Type B pancreatic cell (in vitro differentiated cells): Measurements from ENCODE around the gene SHISAL2A. TPM values are rescaled to one million over a fixed set of nuclear protein-coding genes. Genes with fewer than 3 reads are reported as not detected.
A peak's percentile ranks its signal among the peaks of the same experiment; 100 is the strongest.

Source experiments
- DNase-seq: peaks from one replicate; pipeline ENCODE4 v3.0.0; 2021; ENCODE audit warnings: mixed read lengths; ENCODE audit not compliant: unreplicated experiment; ENCODE audit errors: extremely low spot score
- H3K27ac Mint-ChIP-seq: 2 replicates; pipeline ENCODE4 v1.8.0; 2021; ENCODE audit warnings: mild to moderate bottlenecking, mixed read lengths
- H3K27me3 Mint-ChIP-seq: 2 replicates; pipeline ENCODE4 v1.8.0; 2021; ENCODE audit warnings: mixed read lengths
- H3K36me3 Mint-ChIP-seq: 2 replicates; pipeline ENCODE4 v1.8.0; 2021; ENCODE audit warnings: mixed read lengths
- H3K4me1 Mint-ChIP-seq: one replicate; pipeline ENCODE4 v1.8.0; 2021; ENCODE audit warnings: mixed read lengths; ENCODE audit not compliant: unreplicated experiment
- H3K4me3 Mint-ChIP-seq: 2 replicates; pipeline ENCODE4 v1.8.0; 2021; ENCODE audit warnings: mild to moderate bottlenecking, mixed read lengths
- H3K9me3 Mint-ChIP-seq: 2 replicates; pipeline ENCODE4 v1.8.0; 2021; ENCODE audit warnings: mixed read lengths
- total RNA-seq: library from RNA; stranded (reverse); gene quantifications from 2 replicates; pipeline ENCODE4 v1.2.1, GENCODE V29; 2021; ENCODE audit warnings: low replicate concordance
- TF ChIP-seq, protein P1 (sequence below): fragments of 200-600 bp; sonication (generic); conservative IDR thresholded peaks from 2 replicates; pipeline ENCODE4 v1.5.0; 2021; ENCODE audit warnings: antibody characterized with exemption, mild to moderate bottlenecking

The SHISAL2A gene
- total RNA-seq, 1 donor from 2014 or later: not detected

GRCh38 chr1:52603630-52604029 is 29.3 kb upstream of the SHISAL2A start:
- TF ChIP-seq, protein P1, sequence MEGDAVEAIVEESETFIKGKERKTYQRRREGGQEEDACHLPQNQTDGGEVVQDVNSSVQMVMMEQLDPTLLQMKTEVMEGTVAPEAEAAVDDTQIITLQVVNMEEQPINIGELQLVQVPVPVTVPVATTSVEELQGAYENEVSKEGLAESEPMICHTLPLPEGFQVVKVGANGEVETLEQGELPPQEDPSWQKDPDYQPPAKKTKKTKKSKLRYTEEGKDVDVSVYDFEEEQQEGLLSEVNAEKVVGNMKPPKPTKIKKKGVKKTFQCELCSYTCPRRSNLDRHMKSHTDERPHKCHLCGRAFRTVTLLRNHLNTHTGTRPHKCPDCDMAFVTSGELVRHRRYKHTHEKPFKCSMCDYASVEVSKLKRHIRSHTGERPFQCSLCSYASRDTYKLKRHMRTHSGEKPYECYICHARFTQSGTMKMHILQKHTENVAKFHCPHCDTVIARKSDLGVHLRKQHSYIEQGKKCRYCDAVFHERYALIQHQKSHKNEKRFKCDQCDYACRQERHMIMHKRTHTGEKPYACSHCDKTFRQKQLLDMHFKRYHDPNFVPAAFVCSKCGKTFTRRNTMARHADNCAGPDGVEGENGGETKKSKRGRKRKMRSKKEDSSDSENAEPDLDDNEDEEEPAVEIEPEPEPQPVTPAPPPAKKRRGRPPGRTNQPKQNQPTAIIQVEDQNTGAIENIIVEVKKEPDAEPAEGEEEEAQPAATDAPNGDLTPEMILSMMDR: no peak
- Mint-ChIP-seq H3K9me3 (no peaks in the 10 kb centered on the region), H3K27ac (peak overlapping the region; percentile 9), H3K36me3 (peaks cover 18% of the 10 kb centered on the region), H3K4me3 (peak overlapping the region; percentile 87), H3K4me1 (peaks cover 29% of the 10 kb centered on the region), H3K27me3 (peaks cover 10% of the 10 kb centered on the region)
- no peak for DNase-seq

GRCh38 chr1:52604063-52604770 is 28.8 kb upstream of the SHISAL2A start:
- TF ChIP-seq, protein P1: no peak
- H3K4me3 Mint-ChIP-seq: peak overlapping the region; percentile 87
- H3K4me1 Mint-ChIP-seq: peaks cover 29% of the 10 kb centered on the region
- H3K27me3 Mint-ChIP-seq: peaks cover 10% of the 10 kb centered on the region
- no peak for DNase-seq
- peak overlapping the region; percentile 9 for H3K27ac Mint-ChIP-seq
- peaks cover 18% of the 10 kb centered on the region for H3K36me3 Mint-ChIP-seq
- no peaks in the 10 kb centered on the region for H3K9me3 Mint-ChIP-seq

- TF ChIP-seq, protein P1: no peak
- Mint-ChIP-seq H3K4me3 (no peak overlapping the region), H3K36me3 (no peaks in the 10 kb centered on the region), H3K27me3 (no peaks in the 10 kb centered on the region), H3K27ac (no peak overlapping the region), H3K9me3 (no peaks in the 10 kb centered on the region), H3K4me1 (no peaks in the 10 kb centered on the region)
- DNase-seq: no peak
Observed at GRCh38 chr1:52613636-52614373, 19.2 kb upstream of the SHISAL2A start.

DNA sequence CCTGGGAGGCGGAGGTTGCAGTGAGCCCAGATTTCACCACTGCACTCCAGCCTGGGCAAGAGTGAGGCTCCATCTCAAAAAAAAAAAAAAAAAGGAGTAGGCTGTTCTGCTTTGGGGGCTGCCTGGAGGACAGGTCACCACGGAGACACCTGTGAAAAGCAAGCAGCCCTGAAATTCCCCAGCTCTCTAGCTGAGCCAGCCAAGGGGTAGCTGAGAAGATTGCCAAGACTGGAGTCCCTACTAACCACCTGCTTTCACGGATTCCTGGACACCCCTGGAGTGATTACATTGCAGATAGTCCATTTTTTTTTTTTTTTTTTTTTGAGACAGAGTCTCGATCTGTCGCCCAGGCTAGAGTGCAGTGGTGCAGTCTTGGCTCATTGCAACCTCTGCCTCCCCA is 18.3 kb upstream of the SHISAL2A start:
- DNase-seq: no peak
- Mint-ChIP-seq H3K9me3 (no peaks in the 10 kb centered on the region), H3K4me3 (no peak overlapping the region), H3K27ac (no peak overlapping the region), H3K4me1 (no peaks in the 10 kb centered on the region), H3K27me3 (no peaks in the 10 kb centered on the region), H3K36me3 (no peaks in the 10 kb centered on the region)
- TF ChIP-seq, protein P1: no peak

GRCh38 chr1:52615489-52616042 is 17.4 kb upstream of the SHISAL2A start:
- Mint-ChIP-seq H3K4me1 (no peaks in the 10 kb centered on the region), H3K27ac (no peak overlapping the region), H3K27me3 (no peaks in the 10 kb centered on the region), H3K9me3 (peaks cover 4% of the 10 kb centered on the region), H3K36me3 (peaks cover 2% of the 10 kb centered on the region), H3K4me3 (no peak overlapping the region)
- DNase-seq: no peak
- TF ChIP-seq, protein P1: no peak
